Measurements from ENCODE around the gene INCENP.

DNA sequence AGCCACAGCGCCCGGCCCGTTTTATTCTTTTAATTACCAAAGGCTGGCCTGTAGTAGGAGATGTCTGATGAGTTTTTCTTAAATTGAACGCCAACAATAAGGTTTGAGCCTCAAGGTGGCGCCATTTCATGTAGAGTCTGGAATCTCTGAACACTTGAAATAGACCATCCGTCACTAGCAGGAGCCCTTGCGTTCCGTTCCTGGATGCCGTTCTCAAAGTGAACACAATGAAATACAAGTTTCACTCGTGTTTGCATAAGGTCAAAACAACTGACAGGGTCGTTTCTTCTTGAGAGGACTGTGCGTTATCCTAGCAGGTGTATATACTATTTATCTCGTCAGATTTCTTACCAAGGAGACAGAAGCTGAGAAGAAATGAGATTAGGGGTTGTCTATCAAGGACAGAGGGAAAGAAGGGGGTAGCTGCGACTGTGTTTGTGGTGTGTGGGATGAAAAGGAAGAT, 47.5 kb downstream of the INCENP start:
- TF ChIP-seq POLR2AphosphoS5 (IDR thresholded peaks at IDR 0.05; ENCODE audit: low read depth, low read length) (no peak), REST (IDR thresholded peaks at IDR 0.05; ENCODE audit: insufficient read depth in 1 of 2, low read depth in 2 of 2, low read length in 2 of 2) (no peak), SIN3A (IDR thresholded peaks at IDR 0.05; ENCODE audit: borderline replicate concordance, insufficient read depth, low read length) (no peak), TAF1 (IDR thresholded peaks at IDR 0.05; ENCODE audit: borderline replicate concordance, insufficient read depth, low read length) (no peak)

All from PFSK-1 (cell line).